Naive thymus-derived CD4-positive, alpha-beta T cell (primary cell): Measurements from ENCODE around the gene NR2F2. TPM values are rescaled to one million over a fixed set of nuclear protein-coding genes. Genes with fewer than 3 reads are reported as not detected.

Source experiments
- ATAC-seq: fragments of 150-1000 bp; cut with Tn5 transposase; 2 replicates; pipeline ENCODE4 v1.10.0; 2021; ENCODE audit warnings: mild to moderate bottlenecking, moderate library complexity
- CTCF ChIA-PET: fragments of 350-600 bp; sonication (Branson Sonifier 250); formaldehyde crosslinking; loops from one replicate; lab custom pipeline; 2021; ENCODE audit warnings: antibody characterized with exemption; lab: Charles Lee
- POLR2A ChIA-PET: fragments of 350-600 bp; sonication (Branson Sonifier 250); formaldehyde crosslinking; loops from one replicate; lab custom pipeline; 2021; ENCODE audit warnings: antibody characterized with exemption, inconsistent platforms; lab: Charles Lee
- DNase-seq, 9 donors: peaks; one replicate each; pipeline versions ENCODE4 v3.0.0 to v3.0.0-alpha.2; 2020 to 2022; ENCODE audit warnings: mixed read lengths in 1 of 9
- H3K27ac ChIP-seq: one replicate; pipeline ENCODE4 v1.7.0; 2013; ENCODE audit warnings: mild to moderate bottlenecking, low read depth, low read length, moderate library complexity
- H3K27me3 ChIP-seq, 2 donors: one replicate each; pipeline ENCODE4 v1.7.0; 2013; ENCODE audit warnings: low read length in 2 of 2, mild to moderate bottlenecking in 2 of 2, moderate library complexity in 2 of 2; ENCODE audit not compliant: control insufficient read depth in 2 of 2, insufficient read depth in 2 of 2
- H3K36me3 ChIP-seq, 3 experiments: 1 replicate in 2 of 3; 2 replicates in 1 of 3; pipeline ENCODE4 v1.7.0; 2013; ENCODE audit warnings: low read length in 3 of 3, mild to moderate bottlenecking in 3 of 3, moderate library complexity in 1 of 3; ENCODE audit not compliant: insufficient read depth in 3 of 3, control insufficient read depth in 2 of 3
- H3K4me1 ChIP-seq, 2 donors: one replicate each; pipeline ENCODE4 v1.7.0; 2013; ENCODE audit warnings: low read length in 2 of 2, mild to moderate bottlenecking in 2 of 2, moderate library complexity in 1 of 2; ENCODE audit not compliant: control insufficient read depth in 2 of 2, insufficient read depth in 2 of 2
- H3K4me3 ChIP-seq: 2 replicates; pipeline ENCODE4 v1.7.0; 2013; ENCODE audit warnings: mild to moderate bottlenecking, low read length
- H3K9me3 ChIP-seq, 3 experiments: 1 replicate in 2 of 3; 2 replicates in 1 of 3; pipeline ENCODE4 v1.7.0; 2013; ENCODE audit warnings: low read length in 3 of 3; ENCODE audit not compliant: control insufficient read depth in 2 of 3
- H3K27ac Mint-ChIP-seq, 9 donors: one replicate each; pipeline ENCODE4 v1.8.0; 2020 to 2022; ENCODE audit warnings: mixed read lengths in 9 of 9, mild to moderate bottlenecking in 8 of 9, moderate library complexity in 5 of 9, inconsistent platforms in 2 of 9
- H3K27me3 Mint-ChIP-seq, 5 donors: one replicate each; pipeline ENCODE4 v1.8.0; 2021 to 2022; ENCODE audit warnings: mixed read lengths in 5 of 5, mild to moderate bottlenecking in 1 of 5
- H3K36me3 Mint-ChIP-seq, 5 donors: one replicate each; pipeline ENCODE4 v1.8.0; 2020 to 2022; ENCODE audit warnings: mixed read lengths in 5 of 5, mild to moderate bottlenecking in 3 of 5, inconsistent platforms in 1 of 5
- H3K4me1 Mint-ChIP-seq, 7 donors: one replicate each; pipeline ENCODE4 v1.8.0; 2020 to 2022; ENCODE audit warnings: mixed read lengths in 7 of 7, mild to moderate bottlenecking in 3 of 7, inconsistent platforms in 1 of 7
- H3K4me3 Mint-ChIP-seq, 10 donors: one replicate each; pipeline ENCODE4 v1.8.0; 2020 to 2022; ENCODE audit warnings: mild to moderate bottlenecking in 10 of 10, mixed read lengths in 10 of 10, moderate library complexity in 6 of 10, inconsistent platforms in 2 of 10
- H3K9me3 Mint-ChIP-seq, 11 donors: one replicate each; pipeline ENCODE4 v1.8.0; 2020 to 2022; ENCODE audit warnings: mixed read lengths in 11 of 11, mild to moderate bottlenecking in 4 of 11, inconsistent platforms in 1 of 11, moderate library complexity in 1 of 11
- intact Hi-C, 2 donors: fragments of 100-400 bp; cut with micrococcal nuclease; formaldehyde crosslinking; loops; one replicate each; pipeline ENCODE4 v1.15.1; 2023
- polyA plus RNA-seq, 2 donors: library from polyadenylated mRNA; unstranded; fragments of 300-500 nt; fragmentation: Illumina TruSeq; gene quantifications; one replicate each; pipeline ENCODE4 v1.2.3, GENCODE V29; 2021
- total RNA-seq, 6 experiments: library from RNA in 5 of 6; stranded (reverse) in 5 of 6; gene quantifications; 1 replicate in 5 of 6; 2 replicates in 1 of 6; pipeline ENCODE4 v1.2.3 and lab custom pipeline; 2021 to 2026

Gene NR2F2
- total and polyA plus RNA-seq, 7 experiments from 2014 or later: not detected

DNA sequence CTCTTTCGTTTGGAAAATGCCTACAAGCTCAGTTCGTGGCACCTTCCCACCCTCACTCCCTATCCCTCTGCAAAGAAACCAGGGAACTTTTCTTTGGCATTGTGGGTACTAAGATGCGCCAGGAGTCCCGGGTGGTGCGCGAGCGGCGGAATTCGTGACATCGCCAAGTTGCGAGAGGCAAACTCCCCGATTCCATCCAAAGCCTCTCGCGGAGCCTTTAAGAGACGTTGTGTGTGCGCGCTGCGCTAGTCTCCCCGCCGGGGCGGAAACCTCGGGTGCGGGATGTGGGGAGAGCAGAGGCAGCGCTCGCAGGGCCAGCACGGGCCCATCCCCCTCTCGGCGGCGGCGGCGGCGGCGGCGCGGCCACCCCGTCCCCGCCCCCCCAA, 443 bp upstream of the NR2F2 start:
- no peaks in the 10 kb centered on the region for H3K36me3 ChIP-seq
- H3K9me3 Mint-ChIP-seq: peaks cover 0 to 56% (median 16%) of the 10 kb centered on the region in 11 donors
- ChIA-PET CTCF (no interaction called here), POLR2A (no interaction called here)
- peak in 1 of 9 donors; percentile 22 for DNase-seq
- H3K27me3 ChIP-seq: peaks cover 0 to 42% of the 10 kb centered on the region in 2 donors
- peaks cover 0 to 13% (median 4%) of the 10 kb centered on the region in 5 donors for H3K36me3 Mint-ChIP-seq
- ATAC-seq: peak; percentile 28
- peaks cover 17 to 48% (median 27%) of the 10 kb centered on the region in 7 donors for H3K4me1 Mint-ChIP-seq
- H3K4me1 ChIP-seq: peaks cover 0 to 3% of the 10 kb centered on the region in 2 donors
- H3K9me3 ChIP-seq: peaks cover 0 to 7% (median 0%) of the 10 kb centered on the region in 3 experiments
- peaks cover 69 to 88% (median 83%) of the 10 kb centered on the region in 5 donors for H3K27me3 Mint-ChIP-seq
- H3K27ac ChIP-seq: no peak overlapping the region
- intact Hi-C loops: loop anchor here in 1 of 2 donors (2.0 kb wide), 2 partner anchors 15 to 29 kb away; no protein-coding TSS in a partner anchor
- peak overlapping the region; percentile 28 to 88 (median 76) for H3K4me3 Mint-ChIP-seq
- peak overlapping the region in 2 of 9 donors; percentile 32 to 69 for H3K27ac Mint-ChIP-seq
- no peak overlapping the region for H3K4me3 ChIP-seq

DNA sequence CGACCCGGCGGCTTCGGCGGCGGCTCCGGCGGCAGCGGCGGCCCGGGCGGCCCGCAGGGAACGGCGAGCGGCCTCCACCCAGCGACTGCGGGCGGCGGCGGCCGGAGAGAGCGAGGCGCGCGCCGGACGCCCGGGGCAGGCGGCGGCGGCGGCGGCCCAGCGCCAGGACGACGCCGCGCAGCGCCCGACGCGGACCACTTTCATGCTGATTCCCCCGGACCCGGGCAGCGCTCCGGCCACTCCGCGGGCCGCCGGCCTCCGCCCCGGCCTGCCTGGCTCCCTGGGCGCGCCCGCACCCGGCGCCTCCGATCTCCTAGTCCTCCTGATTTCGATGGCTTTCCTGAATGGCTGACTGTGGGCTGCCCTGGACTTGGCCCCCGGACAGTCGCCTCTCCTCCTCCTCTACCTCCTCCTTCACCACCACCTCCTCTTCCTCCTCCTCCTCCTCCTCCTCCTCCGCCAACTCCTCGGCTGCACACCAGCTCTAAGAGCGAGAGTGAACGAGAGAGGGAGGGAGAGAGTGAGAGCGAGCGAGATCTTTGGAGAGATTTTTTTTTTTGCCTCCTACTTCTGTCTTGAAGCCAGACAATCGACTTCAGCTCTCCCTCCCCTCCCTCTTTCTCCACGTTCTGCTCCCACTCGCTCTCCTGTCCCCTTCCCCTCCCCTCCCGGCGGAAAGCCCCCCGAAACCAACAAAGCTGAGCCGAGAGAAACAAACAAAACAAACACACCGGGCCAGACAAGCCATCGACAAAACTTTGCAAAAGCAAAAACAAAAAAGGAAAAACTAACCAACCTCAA, 844 bp downstream of the NR2F2 start:
- H3K4me3 ChIP-seq: no peak overlapping the region
- intact Hi-C loops: loop anchor here in 1 of 2 donors (2.0 kb wide), 2 partner anchors 13 to 27 kb away; no protein-coding TSS in a partner anchor
- Mint-ChIP-seq H3K9me3 (peaks cover 0 to 52% (median 14%) of the 10 kb centered on the region in 11 donors), H3K27ac (peak overlapping the region in 2 of 9 donors; percentile 80 to 85), H3K4me1 (peaks cover 17 to 42% (median 26%) of the 10 kb centered on the region in 7 donors), H3K4me3 (peak overlapping the region in 9 of 10 donors; percentile 54 to 88 (median 69)), H3K27me3 (peaks cover 69 to 88% (median 83%) of the 10 kb centered on the region in 5 donors), H3K36me3 (peaks cover 0 to 13% (median 5%) of the 10 kb centered on the region in 5 donors)
- DNase-seq (no peak), ATAC-seq (no peak)
- CTCF ChIA-PET: no interaction called here
- peaks cover 0 to 7% (median 0%) of the 10 kb centered on the region in 3 experiments for H3K9me3 ChIP-seq
- POLR2A ChIA-PET: no interaction called here
- H3K4me1 ChIP-seq: peaks cover 0 to 3% of the 10 kb centered on the region in 2 donors
- no peak overlapping the region for H3K27ac ChIP-seq
- H3K36me3 ChIP-seq: no peaks in the 10 kb centered on the region
- peaks cover 0 to 37% of the 10 kb centered on the region in 2 donors for H3K27me3 ChIP-seq

DNA sequence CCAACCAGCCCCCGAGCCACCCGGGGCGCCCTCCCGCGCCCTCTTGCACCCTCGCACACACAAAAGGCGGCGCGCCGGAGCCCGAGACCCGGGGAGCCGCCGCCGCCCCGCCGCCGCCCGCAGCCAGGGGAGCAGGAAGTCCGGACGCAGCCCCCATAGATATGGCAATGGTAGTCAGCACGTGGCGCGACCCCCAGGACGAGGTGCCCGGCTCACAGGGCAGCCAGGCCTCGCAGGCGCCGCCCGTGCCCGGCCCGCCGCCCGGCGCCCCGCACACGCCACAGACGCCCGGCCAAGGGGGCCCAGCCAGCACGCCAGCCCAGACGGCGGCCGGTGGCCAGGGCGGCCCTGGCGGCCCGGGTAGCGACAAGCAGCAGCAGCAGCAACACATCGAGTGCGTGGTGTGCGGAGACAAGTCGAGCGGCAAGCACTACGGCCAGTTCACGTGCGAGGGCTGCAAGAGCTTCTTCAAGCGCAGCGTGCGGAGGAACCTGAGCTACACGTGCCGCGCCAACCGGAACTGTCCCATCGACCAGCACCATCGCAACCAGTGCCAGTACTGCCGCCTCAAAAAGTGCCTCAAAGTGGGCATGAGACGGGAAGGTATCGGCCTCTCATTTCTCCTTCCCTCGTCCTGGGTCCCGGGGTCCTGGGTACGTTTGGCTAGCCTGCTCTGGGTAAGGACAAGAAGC, 1.6 kb downstream of the NR2F2 start:
- H3K27ac Mint-ChIP-seq: peak overlapping the region in 2 of 9 donors; percentile 38 to 87
- ChIA-PET CTCF (no interaction called here), POLR2A (no interaction called here)

DNA sequence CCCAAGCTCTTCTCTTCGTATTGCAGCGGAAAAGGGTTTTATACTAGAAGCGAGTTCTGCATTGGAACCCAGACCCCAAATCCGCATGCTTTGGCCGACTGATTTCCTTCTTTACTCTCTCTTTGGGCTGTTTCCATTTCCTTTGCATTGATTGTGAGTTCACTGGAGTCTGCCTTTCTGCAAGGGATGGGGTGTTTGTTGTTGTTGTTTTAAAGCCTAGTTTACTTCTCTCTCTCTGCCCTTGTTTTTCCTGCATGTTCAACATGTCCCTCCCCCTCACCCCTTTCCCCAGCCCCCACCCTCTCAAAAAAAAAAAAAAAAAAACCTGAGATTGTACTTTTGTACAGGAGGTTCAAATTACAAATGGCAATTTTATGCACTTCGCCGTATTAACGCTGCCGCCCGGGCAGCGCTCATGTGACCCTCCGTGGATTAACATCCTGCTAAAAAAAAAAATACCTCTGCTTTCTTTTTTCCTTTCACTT, 2.2 kb downstream of the NR2F2 start:
- H3K27me3 ChIP-seq: peaks cover 0 to 39% of the 10 kb centered on the region in 2 donors
- Mint-ChIP-seq H3K27me3 (peaks cover 68 to 89% (median 83%) of the 10 kb centered on the region in 5 donors), H3K4me1 (peaks cover 13 to 34% (median 19%) of the 10 kb centered on the region in 7 donors), H3K27ac (peak overlapping the region in 2 of 9 donors; percentile 38 to 87), H3K36me3 (peaks cover 0 to 9% (median 5%) of the 10 kb centered on the region in 5 donors), H3K9me3 (peaks cover 0 to 51% (median 14%) of the 10 kb centered on the region in 11 donors), H3K4me3 (peak overlapping the region; percentile 48 to 77 (median 70))
- intact Hi-C loops: no loop called here
- peaks cover 0 to 7% (median 0%) of the 10 kb centered on the region in 3 experiments for H3K9me3 ChIP-seq
- DNase-seq: no peak
- no peak overlapping the region for H3K4me3 ChIP-seq
- no peak for ATAC-seq
- CTCF ChIA-PET: no interaction called here
- H3K4me1 ChIP-seq: peaks cover 0 to 3% of the 10 kb centered on the region in 2 donors
- POLR2A ChIA-PET: no interaction called here
- H3K36me3 ChIP-seq: no peaks in the 10 kb centered on the region
- no peak overlapping the region for H3K27ac ChIP-seq

More for the DNA sequence above, 1.6 kb downstream of the NR2F2 start:
- Histone ChIP-seq H3K4me3 (no peak overlapping the region), H3K27ac (no peak overlapping the region), H3K9me3 (peaks cover 0 to 7% (median 0%) of the 10 kb centered on the region in 3 experiments), H3K4me1 (peaks cover 0 to 3% of the 10 kb centered on the region in 2 donors), H3K36me3 (no peaks in the 10 kb centered on the region), H3K27me3 (peaks cover 0 to 42% of the 10 kb centered on the region in 2 donors)
- no peak for DNase-seq
- peak overlapping the region; percentile 56 to 81 (median 70) for H3K4me3 Mint-ChIP-seq
- H3K9me3 Mint-ChIP-seq: peaks cover 0 to 50% (median 12%) of the 10 kb centered on the region in 11 donors
- H3K27me3 Mint-ChIP-seq: peaks cover 67 to 88% (median 83%) of the 10 kb centered on the region in 5 donors
- H3K4me1 Mint-ChIP-seq: peaks cover 13 to 35% (median 20%) of the 10 kb centered on the region in 7 donors
- ATAC-seq: no peak
- intact Hi-C loops: loop anchor here in 1 of 2 donors (2.0 kb wide), 2 partner anchors 13 to 27 kb away; no protein-coding TSS in a partner anchor
- peaks cover 0 to 9% (median 5%) of the 10 kb centered on the region in 5 donors for H3K36me3 Mint-ChIP-seq

DNA sequence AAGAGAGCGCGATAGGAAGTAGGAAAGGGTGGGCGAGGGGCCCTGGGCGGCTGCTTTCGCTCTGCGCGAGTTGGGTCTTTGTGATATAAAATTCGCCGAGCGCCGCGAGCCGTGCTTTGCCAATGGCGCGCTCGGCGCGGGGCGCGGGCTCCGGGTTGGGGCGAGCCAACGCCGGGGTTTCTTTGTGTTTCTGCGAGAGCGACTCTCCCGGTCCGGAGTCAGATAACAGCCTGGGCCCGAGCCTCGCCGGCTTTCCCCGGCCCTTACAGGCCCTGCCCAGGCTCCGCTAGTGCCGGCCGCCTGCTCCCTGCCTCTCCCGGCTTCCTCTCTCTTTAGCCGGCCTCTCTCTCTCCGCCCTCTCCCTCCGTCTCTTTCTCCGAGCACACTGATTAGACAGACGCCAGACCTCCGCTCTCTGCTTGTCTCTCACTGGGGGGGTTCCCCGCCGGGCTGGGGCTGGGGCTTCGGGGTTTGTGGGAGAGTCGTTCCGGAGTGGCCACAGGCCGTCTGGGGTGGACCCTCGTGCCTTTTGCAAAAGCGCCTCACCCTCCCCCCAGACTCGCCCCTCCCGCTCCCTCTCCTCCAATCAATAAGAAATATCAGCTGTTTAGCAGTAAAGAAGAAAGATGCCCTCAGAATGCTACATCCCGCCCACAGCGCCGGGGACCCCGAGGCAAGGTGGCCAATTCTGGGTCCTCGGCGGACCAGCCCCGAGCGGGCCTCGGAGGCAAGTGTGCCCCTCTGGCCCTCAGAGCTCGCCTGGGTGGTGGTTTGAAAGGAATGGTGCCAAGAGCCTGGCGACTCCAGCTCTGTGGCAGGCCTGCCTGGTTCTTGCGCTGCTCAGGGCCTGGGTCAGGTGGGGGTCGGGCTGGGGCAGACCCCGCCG, 2.9 kb downstream of the NR2F2 start:
- no peak overlapping the region for H3K27ac ChIP-seq
- H3K4me3 Mint-ChIP-seq: peak overlapping the region; percentile 32 to 77 (median 68)
- intact Hi-C loops: no loop called here

More for the DNA sequence above, 2.9 kb downstream of the NR2F2 start:
- Histone ChIP-seq H3K9me3 (peaks cover 0 to 4% (median 0%) of the 10 kb centered on the region in 3 experiments), H3K4me1 (peaks cover 0 to 3% of the 10 kb centered on the region in 2 donors), H3K4me3 (no peak overlapping the region), H3K27me3 (peaks cover 0 to 39% of the 10 kb centered on the region in 2 donors), H3K36me3 (no peaks in the 10 kb centered on the region)
- ChIA-PET POLR2A (no interaction called here), CTCF (no interaction called here)
- peaks cover 69 to 87% (median 83%) of the 10 kb centered on the region in 5 donors for H3K27me3 Mint-ChIP-seq
- H3K4me1 Mint-ChIP-seq: peaks cover 13 to 34% (median 19%) of the 10 kb centered on the region in 7 donors
- H3K27ac Mint-ChIP-seq: peak overlapping the region in 2 of 9 donors; percentile 19 to 83
- ATAC-seq (no peak), DNase-seq (no peak)
- H3K36me3 Mint-ChIP-seq: peaks cover 0 to 9% (median 5%) of the 10 kb centered on the region in 5 donors
- peaks cover 0 to 53% (median 15%) of the 10 kb centered on the region in 11 donors for H3K9me3 Mint-ChIP-seq
